Activated CD8-positive, alpha-beta memory T cell treated with anti-CD3 and anti-CD28 coated beads for 48 hours (primary cell): ENCODE measurements around the gene AUTS2.
"Not testable (repeated sequence)": the region's sequence is repeated elsewhere in the genome, so short reads cannot be mapped to it uniquely, and the experiment has no call there.

Source experiments
- DNase-seq, 3 experiments: peaks; one replicate each; pipeline ENCODE4 v3.0.0-alpha.2; 2020; ENCODE audit warnings: low read depth in 2 of 3, low spot score in 2 of 3

The AUTS2 gene

DNA sequence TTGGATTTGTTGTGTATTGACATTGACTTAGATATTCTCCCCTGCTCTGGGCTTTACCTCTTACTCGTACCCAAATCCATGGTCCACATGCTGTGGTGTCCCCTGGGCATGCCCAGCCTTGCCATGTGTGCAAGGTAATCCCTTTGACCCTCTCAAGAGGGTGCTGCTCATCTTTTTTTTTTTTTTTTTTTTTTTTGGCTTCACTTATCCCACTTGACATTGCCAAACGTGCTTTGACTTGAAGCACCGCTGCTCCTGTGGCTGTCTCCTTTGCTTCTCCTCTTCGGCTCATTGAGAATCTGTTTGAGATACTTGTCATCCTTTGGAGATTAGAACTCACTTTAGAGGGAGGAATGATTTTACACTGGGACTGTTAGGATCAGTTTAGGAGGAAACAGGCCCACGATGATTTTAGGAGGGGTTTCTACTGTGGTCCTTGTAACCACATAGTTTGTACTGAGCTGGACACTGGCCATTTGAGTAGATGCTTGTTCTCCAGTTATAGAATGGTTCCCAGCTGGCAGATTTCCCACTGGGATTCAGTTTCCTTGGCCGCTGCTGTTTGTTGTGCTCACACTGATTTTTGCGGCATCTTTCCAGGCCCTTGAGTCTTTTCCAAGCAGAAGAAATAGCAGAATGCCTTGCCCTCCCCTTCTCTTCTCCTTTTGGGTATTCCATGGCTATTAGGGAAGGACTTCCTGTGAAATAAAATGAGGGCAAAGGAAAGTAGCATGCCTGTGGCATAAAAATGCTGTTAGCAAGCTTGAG is 184.8 kb downstream of the AUTS2 start:
- no peak for DNase-seq

DNA sequence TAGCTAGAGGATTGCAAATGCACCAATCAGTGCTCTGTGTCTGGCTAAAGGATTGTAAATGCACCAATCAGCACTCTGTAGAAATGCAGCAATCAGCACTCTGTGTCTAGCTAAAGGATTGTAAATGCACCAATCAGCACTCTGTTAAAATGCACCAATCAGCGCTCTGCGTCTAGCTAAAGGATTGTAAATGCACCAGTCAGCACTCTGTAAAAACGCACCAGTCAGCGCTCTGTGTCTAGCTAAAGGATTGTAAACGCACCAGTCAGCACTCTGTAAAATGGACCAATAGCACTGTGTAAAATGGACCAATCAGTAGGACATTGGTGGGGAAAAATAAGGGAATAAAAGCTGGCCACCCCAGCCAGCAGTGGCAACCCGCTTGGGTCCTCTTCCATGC is 187.9 kb downstream of the AUTS2 start:
- DNase-seq: not testable (repeated sequence)

DNA sequence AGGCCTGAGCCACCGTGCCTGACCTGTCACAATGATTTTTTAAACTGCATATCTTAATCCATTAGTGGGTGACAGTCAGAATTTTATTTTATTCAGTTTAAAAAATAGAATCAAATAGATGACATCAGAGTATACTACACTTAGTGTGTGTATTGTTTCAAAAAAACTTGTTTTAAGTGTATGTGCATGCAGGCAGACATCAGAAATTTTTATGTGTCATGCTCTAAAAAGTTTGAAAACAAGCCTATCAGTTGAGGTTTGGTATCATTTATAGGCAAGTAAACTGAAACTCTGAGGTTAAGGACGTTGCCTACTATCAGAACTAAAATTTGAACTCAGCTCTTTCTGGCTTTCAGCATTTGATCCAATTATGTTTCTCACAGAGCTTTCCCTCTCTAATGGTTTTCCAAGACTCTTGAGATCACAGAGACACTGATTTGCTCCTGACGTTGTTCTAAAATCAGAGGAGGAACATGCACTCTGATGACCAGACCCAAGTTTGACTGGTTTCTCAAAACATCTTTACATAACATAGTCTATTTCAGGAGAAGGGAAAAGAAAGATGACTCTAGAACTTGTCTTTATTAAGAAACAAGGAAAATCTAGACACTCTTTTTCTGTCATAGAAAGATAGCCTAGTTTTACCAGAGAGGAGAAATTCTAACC is 188.6 kb downstream of the AUTS2 start:
- no peak for DNase-seq

DNA sequence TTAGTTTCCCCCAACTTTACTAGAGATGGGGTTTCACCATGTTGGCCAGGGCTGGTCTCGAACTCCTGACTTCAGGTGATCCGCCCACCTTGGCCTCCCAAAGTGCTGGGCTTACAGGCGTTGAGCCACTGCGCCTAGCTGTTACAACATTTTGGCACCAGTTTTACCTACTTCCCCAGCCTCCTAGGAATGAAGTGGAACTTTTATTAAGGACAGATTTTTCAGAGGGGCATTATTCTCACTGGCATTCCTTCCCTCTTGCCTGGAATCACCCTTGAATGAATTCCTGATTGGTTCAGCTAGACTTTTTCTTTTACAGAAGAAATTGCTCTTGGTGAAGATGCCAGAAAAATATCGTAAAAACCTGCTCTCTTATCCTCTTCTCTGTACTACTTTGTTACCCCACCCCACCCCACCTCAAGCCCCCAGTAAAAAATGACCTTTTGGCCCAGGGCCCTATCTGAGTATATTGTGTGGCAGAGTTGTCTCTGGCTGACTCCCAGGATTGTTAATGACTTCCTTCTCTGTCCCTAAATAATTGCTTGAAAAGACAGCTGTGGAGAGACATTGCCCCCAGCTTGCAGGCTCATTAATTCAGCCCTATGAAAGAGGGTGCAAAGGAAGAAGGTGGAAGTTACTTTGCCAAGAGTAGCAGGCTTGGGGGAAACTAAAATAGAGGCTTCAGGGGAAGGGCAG is 189.6 kb downstream of the AUTS2 start:
- DNase-seq: no peak

DNA sequence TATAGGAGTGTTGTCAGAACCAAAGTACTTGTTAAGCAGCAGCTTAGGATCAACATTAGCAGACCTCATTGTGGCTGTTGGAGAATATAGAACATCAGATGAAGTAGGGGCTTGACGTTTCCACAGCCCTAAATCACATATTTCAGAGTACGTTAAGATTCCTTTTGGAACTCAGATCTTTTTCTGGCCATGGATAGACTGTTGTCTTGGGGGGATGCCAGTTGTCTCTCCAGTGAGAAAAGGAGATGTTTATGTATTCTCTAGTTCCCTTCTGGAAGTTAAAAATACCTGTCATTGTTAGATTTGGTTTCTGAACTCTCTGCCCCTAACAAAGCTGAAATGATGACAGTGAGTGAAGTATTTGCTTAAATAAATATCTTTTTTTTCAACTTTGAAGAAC is 191.3 kb downstream of the AUTS2 start:
- no peak for DNase-seq

DNA sequence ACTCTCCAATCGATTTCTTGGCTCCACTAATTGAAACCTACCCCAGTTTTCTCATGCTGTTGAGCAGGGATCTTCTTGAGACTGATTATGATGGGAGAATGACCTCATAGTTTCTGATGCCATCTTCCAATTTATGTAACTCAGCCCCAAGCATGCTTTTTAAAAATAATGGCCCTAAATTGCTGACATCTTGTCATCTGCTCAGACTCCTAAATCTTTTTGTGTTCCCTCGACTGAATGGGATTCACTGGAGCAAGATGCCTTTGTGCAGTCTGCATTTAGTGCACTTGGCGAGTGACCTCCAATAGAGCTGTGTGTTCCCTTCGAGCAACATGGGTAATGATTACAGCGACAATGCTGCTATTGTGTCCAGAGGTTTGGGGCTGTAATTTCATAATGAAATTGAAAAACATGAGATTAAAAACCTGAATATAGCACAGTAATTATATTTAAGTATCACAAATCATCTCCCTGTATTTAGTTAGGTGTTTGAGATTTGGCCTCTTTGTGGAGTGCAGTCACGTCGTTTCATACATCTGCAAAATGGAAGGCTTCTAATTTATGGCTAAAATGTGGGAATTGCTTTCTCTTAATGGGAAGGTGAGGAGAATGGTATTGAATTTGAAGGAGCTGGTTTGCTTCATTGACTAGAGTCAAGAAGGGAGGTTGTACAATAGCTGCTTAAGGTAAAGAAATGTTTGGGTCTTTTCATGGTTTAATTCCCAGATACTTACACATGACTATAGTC is 192.9 kb downstream of the AUTS2 start:
- DNase-seq: no peak

DNA sequence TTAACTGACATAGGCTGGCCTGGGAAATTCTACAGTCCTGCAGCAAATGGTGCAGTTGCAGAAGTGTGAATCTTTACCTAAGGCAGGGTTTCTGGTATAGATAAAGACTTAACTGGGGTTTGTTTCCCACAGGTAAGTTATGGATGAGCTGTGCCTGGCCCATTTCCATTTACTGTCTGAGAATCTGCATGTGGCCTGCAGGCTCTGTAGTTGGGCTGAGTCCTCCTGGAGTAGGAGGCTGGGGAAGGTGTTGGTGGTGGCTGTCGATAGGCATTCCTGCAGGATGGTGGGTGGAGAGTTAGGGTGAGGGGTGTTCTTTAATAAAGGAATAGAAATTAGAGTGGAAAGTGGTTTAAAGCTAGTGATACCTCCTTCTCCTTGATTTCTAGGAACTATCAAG is 193.5 kb downstream of the AUTS2 start:
- no peak for DNase-seq

DNA sequence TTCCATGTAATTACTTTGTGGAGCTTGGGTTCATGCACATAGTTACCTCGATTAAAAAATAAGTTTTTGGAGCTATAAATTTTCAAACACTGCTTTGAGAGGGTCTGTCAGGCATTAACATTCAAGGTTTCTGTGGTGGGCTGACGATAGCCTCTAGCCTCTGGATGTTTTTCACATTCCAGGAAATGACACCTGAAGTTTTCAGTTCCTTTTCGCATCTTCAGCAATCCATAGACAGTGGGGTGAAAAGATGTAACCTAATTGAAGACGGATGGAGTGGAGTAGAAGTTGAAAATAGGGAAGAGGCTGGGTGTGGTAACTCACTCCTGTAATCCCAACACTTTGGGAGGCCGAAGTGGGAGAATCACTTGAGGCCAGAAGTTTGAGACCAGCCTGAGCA is 197.7 kb downstream of the AUTS2 start:
- no peak for DNase-seq

DNA sequence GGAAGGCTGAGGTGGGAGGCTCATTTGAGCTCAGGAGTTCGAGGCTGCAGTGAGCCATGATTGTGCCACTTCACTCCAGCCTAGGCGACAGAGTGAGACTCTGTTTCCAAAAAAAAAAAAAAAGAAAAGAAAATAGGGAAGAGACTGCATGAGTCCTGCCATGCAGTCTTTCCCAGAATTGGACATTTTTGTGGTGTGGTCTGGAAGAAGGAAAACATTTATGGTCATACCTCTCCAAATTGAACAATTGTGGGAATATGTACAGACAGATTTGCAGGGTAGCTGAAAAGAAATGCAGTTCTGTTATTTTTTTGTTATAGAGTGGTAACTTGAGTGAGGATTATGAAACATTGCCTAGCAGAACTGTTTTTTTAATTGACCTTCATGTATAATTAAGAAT is 198.1 kb downstream of the AUTS2 start:
- no peak for DNase-seq

DNA sequence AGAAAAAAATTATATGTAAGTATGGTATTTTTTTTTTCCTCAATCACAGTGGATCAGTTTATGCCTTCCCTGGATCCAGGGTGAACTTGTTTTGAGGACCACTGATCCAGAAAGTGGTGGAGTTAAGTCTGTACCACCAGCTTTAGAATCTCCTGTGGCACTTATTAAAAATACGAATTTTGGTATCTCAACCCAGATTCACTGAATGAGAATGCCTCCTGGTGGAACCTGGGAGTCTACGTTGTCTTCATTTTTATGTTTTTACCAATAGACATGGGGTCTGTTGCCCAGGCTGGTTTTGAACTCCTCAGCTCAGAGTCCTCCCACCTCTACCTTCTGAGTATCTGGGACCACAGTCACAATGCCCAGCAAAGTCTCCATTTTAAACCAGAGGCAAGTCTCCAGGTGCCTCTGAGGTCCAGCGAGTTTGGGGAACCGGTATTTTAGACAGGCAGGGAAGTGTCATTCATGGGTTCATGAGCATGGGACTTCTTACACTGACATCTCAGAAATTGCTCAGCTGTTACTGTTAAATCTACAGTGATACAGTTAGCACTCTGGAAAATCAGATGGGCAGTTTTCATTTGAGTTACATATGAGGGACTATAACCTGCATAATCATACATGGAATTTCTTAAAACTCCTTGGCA is 200.9 kb downstream of the AUTS2 start:
- no peak for DNase-seq

DNA sequence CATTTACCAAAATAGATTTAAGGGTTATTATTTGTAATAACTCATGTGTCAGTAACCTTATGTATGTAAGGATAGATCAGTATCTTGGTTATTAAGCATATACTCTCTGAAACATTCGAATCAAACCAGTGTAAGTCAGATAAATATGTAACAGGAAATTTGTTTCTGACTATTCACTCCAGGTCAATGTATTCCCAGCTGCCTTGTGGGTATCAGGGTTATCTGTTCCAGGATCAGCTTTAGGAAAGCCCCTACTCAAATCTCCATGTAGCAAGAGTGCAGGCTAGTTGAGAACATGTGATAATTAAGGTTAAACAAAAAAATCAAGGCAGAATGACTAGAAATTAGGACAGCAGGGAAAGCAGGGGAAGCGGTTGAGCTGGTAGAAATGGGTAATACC is 201.7 kb downstream of the AUTS2 start:
- DNase-seq: no peak

DNA sequence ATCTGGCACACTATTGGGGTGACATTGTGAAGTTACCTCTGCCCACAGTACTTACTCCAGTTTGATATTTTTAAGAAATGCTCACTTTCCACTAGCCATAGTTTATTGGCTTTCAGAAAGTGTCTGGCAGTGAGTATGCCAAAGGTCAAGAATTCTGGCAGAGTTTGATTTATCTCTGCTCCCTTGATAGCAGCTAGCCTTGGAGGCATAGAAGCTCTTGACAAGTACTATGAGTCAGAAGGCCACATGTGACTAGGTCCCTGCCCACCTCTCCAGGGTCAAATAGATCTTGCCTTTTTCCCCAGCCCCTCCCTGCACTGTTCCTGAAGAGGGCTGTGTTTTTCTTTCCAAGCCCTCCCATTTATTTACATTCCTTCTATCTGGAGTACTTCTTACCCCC is 202.2 kb downstream of the AUTS2 start:
- DNase-seq: no peak

DNA sequence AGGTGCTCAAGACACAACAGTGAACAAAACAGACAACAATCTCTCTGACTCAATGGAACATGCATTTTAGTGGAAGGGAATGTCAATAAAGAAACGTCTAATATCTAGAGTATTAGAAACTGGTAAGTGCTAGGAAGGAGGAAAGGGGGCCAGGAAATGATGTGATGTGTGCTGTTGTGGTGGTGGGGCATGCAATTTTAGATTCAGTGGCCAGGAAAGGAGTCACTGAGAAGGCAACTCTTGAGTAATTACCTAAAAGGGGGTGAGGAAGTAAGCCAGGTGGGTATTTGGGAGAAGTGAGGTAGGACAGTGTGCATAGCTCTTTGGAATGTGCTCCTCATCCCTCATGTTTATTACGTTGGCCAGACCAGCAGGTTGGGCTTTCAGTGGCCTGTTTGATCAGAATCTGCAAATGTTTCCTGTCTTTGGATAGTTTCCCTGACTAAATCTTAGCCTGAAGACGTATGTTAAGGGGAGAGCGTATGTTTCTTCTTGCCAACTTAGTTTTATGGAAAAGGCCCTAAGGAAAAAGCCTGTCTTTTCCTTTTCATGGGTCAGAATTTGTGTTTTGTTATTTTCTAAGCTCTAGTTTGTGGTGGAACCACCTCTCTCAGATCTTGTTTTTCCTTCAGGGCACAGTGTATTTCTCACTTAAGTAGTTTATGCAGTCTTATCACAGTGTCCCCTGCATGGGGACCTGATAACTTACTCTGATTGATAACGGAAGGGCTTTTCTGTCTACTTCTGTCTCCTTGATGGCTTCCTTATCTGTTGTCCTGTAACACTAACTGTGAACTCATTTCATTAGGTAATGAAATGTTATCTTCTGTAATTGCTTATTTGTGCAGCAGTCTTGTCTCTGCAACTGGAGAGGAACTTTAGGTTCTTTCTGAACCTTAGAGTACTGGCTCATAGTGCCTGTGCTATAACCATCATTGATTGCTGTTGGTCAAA is 203.7 kb downstream of the AUTS2 start:
- no peak for DNase-seq

DNA sequence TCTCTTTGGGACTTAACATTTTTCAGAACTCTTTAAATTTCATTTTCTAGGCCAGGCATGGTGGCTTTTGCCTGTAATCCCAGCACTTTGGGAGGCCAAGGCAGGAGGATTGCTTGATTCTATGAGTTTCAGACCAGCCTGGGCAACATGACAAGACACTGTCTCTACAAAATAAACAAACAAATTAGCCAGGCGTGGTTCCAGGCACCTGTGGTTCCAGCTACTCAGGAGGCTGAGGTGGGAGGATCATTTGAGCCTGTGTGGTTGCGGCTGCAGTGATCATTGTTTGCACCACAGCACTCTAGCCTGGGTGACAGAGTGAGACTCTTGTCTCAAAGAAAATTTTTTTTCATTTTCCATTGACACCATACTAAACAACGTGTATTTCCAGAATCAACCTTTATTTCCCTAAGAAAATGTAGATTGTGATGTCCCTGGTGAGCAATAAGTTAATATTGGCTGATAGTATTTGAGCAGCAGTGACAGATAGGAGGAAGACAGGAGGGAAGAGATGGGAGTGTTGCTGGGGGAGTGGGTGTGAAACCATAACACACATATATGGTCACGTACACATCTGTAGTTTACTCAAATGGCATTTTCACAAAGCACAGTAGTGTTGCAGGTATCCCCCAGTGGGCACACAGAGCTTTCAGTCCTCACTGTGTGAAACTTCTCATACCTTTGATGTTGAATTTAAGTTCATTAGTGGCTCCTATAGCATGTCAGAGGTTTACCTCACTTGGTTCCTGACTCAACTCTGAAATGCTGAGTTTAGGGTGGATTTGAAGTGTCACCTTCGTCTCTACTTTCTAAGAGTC is 205.6 kb downstream of the AUTS2 start:
- DNase-seq: no peak

DNA sequence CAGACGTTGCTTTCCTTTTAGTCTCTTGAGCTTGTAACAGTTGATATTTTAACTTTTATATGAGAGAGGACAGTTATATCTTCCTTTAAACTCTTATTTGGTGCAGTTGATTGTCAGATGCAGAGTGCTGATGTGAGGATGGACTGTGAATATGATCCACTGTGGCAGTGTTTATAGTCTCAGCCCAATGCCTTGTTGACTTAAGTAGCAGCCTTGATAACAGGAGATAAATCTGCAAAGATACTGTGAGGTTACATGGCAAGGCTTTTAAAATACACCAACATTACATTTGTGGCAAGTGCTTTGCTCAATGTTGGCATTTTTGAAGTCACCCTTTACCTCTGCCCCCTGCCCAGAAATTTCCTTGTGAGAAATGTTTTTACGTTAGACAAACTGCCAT is 206.7 kb downstream of the AUTS2 start:
- no peak for DNase-seq

DNA sequence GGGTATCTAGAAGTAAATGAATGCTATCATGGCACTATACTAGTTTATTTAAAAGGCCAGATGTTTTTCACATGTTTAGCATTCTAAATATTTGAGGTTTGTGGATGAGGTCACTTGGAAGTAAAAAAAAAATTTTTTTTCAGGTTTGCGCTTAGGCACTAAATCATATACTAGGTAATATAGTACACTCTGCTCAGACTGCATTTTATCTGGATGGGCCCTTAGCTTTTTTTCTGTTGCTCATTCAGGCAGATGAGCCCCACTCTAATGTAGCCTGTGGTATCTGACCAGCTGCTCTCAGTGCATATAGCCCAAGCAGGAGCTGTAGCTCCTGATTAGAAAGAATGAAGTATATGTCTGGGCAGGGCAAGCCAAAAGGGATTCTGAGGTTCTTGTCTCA is 210.1 kb downstream of the AUTS2 start:
- DNase-seq: no peak

DNA sequence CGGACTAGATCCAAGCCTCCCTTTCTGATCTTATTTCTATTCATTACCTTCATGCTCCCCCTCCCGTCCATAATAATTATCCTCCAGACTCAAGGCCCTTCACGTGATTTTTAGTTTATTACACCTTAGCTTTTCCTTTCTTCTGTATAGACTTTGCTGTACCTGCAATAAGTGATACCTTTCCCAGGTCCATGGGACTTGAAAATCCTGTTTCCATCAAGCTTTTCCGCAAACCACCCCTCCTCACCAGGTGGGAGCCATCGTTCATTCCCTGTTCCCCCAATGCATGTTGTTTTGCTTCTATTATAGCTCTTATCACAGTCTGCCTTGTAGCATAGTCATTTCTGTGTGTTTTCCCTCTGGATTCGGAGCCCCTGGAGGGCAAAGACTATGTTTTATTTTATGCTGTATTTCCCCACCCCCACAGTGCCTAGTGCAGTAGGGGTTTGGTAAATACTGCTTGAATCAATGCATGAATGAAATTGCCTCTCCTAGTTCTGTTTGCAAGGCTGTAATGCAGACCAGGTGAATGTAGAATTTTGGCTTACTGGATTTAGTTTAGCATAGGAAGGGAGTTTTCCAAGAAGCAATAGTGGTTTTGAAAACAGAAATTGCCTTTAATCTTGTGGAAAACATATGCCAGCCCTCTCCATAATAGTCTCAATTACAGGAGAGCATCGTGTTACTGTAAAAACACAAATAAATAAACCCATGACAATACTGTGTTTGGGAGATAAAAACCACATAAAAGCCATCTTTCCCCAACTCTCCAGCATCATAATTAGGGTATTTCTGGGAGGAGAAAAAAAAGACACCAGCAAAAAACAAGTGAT is 213.4 kb downstream of the AUTS2 start:
- no peak for DNase-seq

DNA sequence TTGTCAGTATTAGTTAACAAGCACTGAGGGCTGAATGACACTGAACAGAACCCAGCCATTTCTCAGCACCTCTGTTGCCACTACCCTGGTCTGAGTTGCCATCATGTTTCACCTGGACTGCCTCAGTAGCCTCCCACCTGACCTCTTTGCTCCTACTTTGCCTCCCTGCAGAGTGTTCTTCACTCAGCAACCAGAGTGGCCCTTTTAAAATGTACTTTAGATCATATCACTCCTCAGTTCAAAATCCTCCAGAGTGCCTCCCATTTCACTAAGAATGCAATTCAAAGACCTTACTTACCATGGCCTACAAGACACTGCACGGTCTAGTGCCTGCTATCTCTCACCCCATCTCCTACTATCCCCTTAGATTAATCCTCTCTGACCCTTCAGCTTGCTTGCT is 214.5 kb downstream of the AUTS2 start:
- DNase-seq: no peak
